Loucy (cell line): Measurements from ENCODE around the gene SEMA6B.

Source experiments
- CTCF ChIP-seq: fragments of 200-600 bp; sonication (generic); conservative IDR thresholded peaks from 2 replicates; pipeline ENCODE4 v1.5.1; 2014; ENCODE audit warnings: mild to moderate bottlenecking, antibody characterized with exemption, low read length
- EZH2phosphoT487 ChIP-seq: fragments of 200-600 bp; IDR thresholded peaks from 2 replicates; pipeline ENCODE4 v1.6.1; 2018; ENCODE audit warnings: antibody characterized with exemption, mild to moderate bottlenecking, moderate library complexity, borderline replicate concordance

GRCh38 chr19:4510435-4511255 lies 48.8 kb downstream of the SEMA6B start:
- no peak for TF ChIP-seq CTCF
- TF ChIP-seq EZH2phosphoT487 = no peak
